BJ (cell line): ENCODE data around the gene TSHZ2. TPM values are rescaled to one million over a fixed set of nuclear protein-coding genes. Genes with fewer than 3 reads are reported as not detected.
"Not testable (repeated sequence)": the region's sequence is repeated elsewhere in the genome, so short reads cannot be mapped to it uniquely, and the experiment has no call there.

Experiments
- CTCF ChIA-PET: fragments of 350-600 bp; formaldehyde crosslinking; extraction: SDS; loops from one replicate; lab custom pipeline; 2021; ENCODE audit warnings: antibody characterized with exemption, inconsistent platforms; lab: Yijun Ruan, JAX
- POLR2A ChIA-PET: fragments of 300-600 bp; sonication (Branson Sonifier 250); formaldehyde crosslinking; extraction: SDS; loops from one replicate; lab custom pipeline; 2021; ENCODE audit warnings: antibody characterized with exemption; lab: Charles Lee
- DNase-seq: peaks from one replicate; pipeline ENCODE4 v3.0.0-alpha.2; 2011; ENCODE audit warnings: low read depth
- H3K27me3 ChIP-seq: 2 replicates; pipeline ENCODE4 v1.6.0; 2011; ENCODE audit warnings: low read length; ENCODE audit not compliant: control insufficient read depth, insufficient read depth
- H3K36me3 ChIP-seq: 2 replicates; pipeline ENCODE4 v1.5.1; 2011; ENCODE audit warnings: low read length; ENCODE audit not compliant: control insufficient read depth, insufficient read depth
- H3K4me3 ChIP-seq: 2 replicates; pipeline ENCODE4 v1.5.1; 2011; ENCODE audit warnings: low read depth, mild to moderate bottlenecking, control low read depth, low read length
- polyA plus RNA-seq: library from polyadenylated mRNA; depleted of rRNA; stranded (reverse); fragments of >200 nt; gene quantifications from 2 replicates; pipeline ENCODE4 v1.2.3, GENCODE V29; 2011
- small RNA-seq: library from RNA; depleted of rRNA; stranded (forward); fragments of <200 nt; gene quantifications from one replicate; pipeline ENCODE3, GENCODE V24; 2012; ENCODE audit warnings: low replicate concordance, low read depth; ENCODE audit not compliant: insufficient read length
- TF ChIP-seq, protein P1 (sequence below): IDR thresholded peaks from 2 replicates; pipeline ENCODE4 v1.5.1; 2011; ENCODE audit warnings: low read depth, mild to moderate bottlenecking, control low read depth, inconsistent platforms, low read length, moderate library complexity; ENCODE audit not compliant: insufficient read depth

TSHZ2 gene
- polyA plus RNA-seq, 1 experiment, result not detected

DNA sequence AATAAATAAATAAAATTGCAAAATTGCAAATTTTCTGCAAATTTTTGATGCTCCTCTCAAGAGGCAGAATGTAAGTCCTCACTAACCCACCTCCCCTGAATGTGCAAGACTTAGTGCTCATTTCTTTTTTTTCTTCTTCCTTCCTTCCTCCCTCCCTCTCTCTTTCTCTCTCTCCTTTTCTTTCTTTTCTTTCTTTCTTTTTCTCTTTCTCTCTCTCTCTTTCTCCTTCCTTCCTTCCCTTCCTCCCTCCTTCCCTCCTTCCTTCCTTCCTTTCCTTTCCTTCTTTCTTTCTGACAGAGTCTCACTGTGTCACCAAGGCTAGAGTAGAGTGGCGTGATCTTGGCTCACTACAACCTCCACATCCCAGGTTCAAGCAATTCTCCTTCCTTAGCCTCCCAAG lies 561.3 kb downstream of the TSHZ2 start:
- H3K4me3 ChIP-seq, result no peak overlapping the region
- no peak for DNase-seq
- no peaks in the 10 kb centered on the region; the same call in 1 of the 2 replicates for H3K36me3 ChIP-seq
- CTCF ChIA-PET, result no interaction called here
- no peaks in the 10 kb centered on the region for H3K27me3 ChIP-seq
- TF ChIP-seq, protein P1, sequence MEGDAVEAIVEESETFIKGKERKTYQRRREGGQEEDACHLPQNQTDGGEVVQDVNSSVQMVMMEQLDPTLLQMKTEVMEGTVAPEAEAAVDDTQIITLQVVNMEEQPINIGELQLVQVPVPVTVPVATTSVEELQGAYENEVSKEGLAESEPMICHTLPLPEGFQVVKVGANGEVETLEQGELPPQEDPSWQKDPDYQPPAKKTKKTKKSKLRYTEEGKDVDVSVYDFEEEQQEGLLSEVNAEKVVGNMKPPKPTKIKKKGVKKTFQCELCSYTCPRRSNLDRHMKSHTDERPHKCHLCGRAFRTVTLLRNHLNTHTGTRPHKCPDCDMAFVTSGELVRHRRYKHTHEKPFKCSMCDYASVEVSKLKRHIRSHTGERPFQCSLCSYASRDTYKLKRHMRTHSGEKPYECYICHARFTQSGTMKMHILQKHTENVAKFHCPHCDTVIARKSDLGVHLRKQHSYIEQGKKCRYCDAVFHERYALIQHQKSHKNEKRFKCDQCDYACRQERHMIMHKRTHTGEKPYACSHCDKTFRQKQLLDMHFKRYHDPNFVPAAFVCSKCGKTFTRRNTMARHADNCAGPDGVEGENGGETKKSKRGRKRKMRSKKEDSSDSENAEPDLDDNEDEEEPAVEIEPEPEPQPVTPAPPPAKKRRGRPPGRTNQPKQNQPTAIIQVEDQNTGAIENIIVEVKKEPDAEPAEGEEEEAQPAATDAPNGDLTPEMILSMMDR, result no peak
- POLR2A ChIA-PET, result no interaction called here

DNA sequence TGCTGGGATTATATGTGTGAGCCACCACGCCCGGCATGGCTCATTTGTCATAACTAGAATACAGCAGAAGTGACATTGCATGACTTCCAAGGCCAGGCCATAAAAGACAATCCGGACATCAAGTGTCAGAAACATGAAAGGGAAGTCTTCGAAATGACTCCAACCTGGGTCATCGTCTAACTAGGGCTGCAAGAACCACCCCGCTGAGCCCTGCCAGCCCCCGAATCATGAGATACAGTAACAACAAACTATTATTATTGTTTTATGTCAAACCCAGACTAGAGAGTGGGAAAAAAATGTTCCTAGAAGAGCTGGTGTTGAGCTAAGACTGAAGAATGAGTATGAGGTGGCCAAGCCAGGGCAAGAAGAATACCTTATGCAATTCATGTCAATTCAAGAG lies 561.9 kb downstream of the TSHZ2 start:
- ChIA-PET POLR2A (no interaction called here), CTCF (no interaction called here)
- no peak overlapping the region for H3K4me3 ChIP-seq
- DNase-seq, result no peak
- H3K36me3 ChIP-seq, result no peaks in the 10 kb centered on the region; the same call in 1 of the 2 replicates
- TF ChIP-seq, protein P1, result no peak
- no peaks in the 10 kb centered on the region for H3K27me3 ChIP-seq

DNA sequence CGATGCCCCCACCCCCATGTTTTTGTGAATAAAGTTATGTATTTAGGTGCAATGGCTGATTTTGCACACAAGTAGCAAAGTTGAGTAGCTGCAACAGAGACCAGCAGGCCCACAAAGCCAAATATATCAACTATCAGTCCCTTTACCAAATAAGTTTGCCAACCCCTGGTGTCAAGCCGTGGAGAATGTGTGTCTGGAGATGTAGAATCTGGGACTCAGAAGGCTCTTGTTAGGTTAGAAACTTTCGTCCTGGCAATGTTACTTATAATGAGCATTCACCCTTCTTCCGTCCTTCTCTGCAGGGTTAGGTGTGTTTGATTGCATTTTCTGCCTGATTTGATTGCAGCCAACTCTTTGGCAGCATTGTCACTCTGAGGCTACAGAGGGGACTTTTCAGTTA lies 563.7 kb downstream of the TSHZ2 start:
- DNase-seq, result no peak
- H3K4me3 ChIP-seq, result no peak overlapping the region
- POLR2A ChIA-PET, result no interaction called here
- CTCF ChIA-PET, result interaction anchor here (1.0 to 1.2 kb wide), 2 partner anchors 12 to 13 kb away, joined by 3 to 4 read pairs; no protein-coding TSS in a partner anchor
- TF ChIP-seq, protein P1, result no peak
- no peaks in the 10 kb centered on the region; the same call in 1 of the 2 replicates for H3K36me3 ChIP-seq
- no peaks in the 10 kb centered on the region for H3K27me3 ChIP-seq

DNA sequence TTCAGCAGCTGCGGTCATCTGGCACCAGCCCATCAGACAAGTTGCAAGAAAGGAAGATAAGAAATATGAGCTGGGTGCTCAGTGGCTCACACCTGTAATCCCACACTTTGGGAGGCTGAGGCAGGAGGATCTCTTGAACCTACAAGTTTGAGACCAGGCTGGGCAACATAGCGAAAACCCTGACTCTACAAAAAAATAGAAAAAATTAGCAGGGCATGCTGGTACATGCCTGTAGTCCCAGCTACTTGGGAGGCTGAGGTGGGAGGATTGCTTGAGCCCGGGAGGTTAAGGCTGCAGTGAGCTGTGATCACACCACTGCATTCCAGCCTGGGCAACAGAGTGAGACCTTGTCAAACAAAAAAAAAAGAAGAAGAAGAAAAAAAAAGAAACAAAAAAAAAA lies 564.2 kb downstream of the TSHZ2 start:
- H3K36me3 ChIP-seq, POLR2A ChIA-PET, H3K4me3 ChIP-seq, DNase-seq, H3K27me3 ChIP-seq: not testable (repeated sequence)
- CTCF ChIA-PET, result interaction anchor here (1.0 to 1.2 kb wide), 2 partner anchors 11 to 14 kb away, joined by 3 to 4 read pairs; no protein-coding TSS in a partner anchor

DNA sequence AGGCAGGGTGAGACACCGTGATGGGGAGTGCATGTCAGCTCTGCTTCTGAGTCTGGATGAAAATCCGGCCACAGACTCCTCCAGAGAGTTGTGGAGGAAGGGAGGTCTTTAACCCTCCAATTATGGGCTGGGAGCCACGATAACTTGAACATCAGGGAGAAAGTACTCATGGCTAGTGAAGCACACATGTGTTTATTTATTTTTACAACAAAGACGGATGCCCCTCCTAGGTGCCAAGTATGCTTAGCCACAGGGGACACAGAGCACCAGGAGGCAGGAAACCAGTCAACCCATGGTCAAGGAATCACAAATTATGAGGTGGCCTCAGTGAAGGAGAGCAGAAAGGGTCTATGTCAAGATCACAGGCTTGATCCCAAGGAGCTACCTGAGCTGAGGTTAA lies 567.4 kb downstream of the TSHZ2 start:
- ChIA-PET POLR2A (no interaction called here), CTCF (interaction anchor here (0.6 to 1.9 kb wide), 2 partner anchors 8 to 30 kb away, joined by 3 to 8 read pairs; no protein-coding TSS in a partner anchor)
- Histone ChIP-seq H3K27me3 (no peaks in the 10 kb centered on the region), H3K36me3 (no peaks in the 10 kb centered on the region; the same call in 1 of the 2 replicates), H3K4me3 (no peak overlapping the region)
- no peak for DNase-seq
- TF ChIP-seq, protein P1, result no peak

Small RNA genes within 50 kb of the gene (small RNA-seq; reads per million reads assigned to genes)
- gene RF00019, result not detected
